Inferior parietal cortex (tissue), 1 donor: Measurements from ENCODE around the gene SLC49A4.

Experiments
- DNase-seq: peaks from one replicate; pipeline ENCODE4 v3.0.0-alpha.2; 2016; ENCODE audit errors: extremely low spot score

The SLC49A4 gene

GRCh38 chr3:122858373-122858772 lies 63.5 kb downstream of the SLC49A4 start:
- DNase-seq: peak; percentile 22

- DNase-seq: no peak
Measured at GRCh38 chr3:122859021-122859805, 64.3 kb downstream of the SLC49A4 start.

- DNase-seq: no peak
Measured at GRCh38 chr3:122862381-122862780, 67.5 kb downstream of the SLC49A4 start.

- no peak for DNase-seq
Measured at GRCh38 chr3:122864498-122864897, 69.6 kb downstream of the SLC49A4 start.

GRCh38 chr3:122868322-122868721 lies 73.5 kb downstream of the SLC49A4 start:
- no peak for DNase-seq

- DNase-seq: no peak
Measured at GRCh38 chr3:122873741-122874515, 79.1 kb downstream of the SLC49A4 start.

- no peak for DNase-seq
Measured at GRCh38 chr3:122875547-122876127, 80.8 kb downstream of the SLC49A4 start.

- DNase-seq: no peak
Measured at GRCh38 chr3:122880173-122880572, 85.3 kb downstream of the SLC49A4 start.

- no peak for DNase-seq
Measured at GRCh38 chr3:122880624-122881023, 85.8 kb downstream of the SLC49A4 start.

GRCh38 chr3:122882361-122882947 lies 87.6 kb downstream of the SLC49A4 start:
- no peak for DNase-seq

GRCh38 chr3:122886251-122886650 lies 91.4 kb downstream of the SLC49A4 start:
- DNase-seq: no peak

- DNase-seq: peak; percentile 11
Measured at GRCh38 chr3:122886946-122887345, 92.1 kb downstream of the SLC49A4 start.

GRCh38 chr3:122890077-122890719 lies 95.3 kb downstream of the SLC49A4 start:
- peak; percentile 60 for DNase-seq

- DNase-seq: no peak
Measured at GRCh38 chr3:122890720-122891220, 95.9 kb downstream of the SLC49A4 start.

- peak; percentile 48 for DNase-seq
Measured at GRCh38 chr3:122892118-122892960, 97.5 kb downstream of the SLC49A4 start.

GRCh38 chr3:122893282-122893681 lies 98.4 kb downstream of the SLC49A4 start:
- DNase-seq: no peak

- DNase-seq: no peak
Measured at GRCh38 chr3:122893754-122894668, 99.1 kb downstream of the SLC49A4 start.

- DNase-seq: no peak
Measured at GRCh38 chr3:122898298-122898697, 103.4 kb downstream of the SLC49A4 start.

GRCh38 chr3:122902326-122902725 lies 107.5 kb downstream of the SLC49A4 start:
- DNase-seq: no peak

GRCh38 chr3:122903171-122903570 lies 108.3 kb downstream of the SLC49A4 start:
- DNase-seq: no peak
